Measurements from ENCODE around the gene TLE1. TPM values are rescaled to one million over a fixed set of nuclear protein-coding genes. Genes with fewer than 3 reads are reported as not detected.

Gene TLE1
- total RNA-seq, 1 donor from 2014 or later, result 16.3 TPM

DNA sequence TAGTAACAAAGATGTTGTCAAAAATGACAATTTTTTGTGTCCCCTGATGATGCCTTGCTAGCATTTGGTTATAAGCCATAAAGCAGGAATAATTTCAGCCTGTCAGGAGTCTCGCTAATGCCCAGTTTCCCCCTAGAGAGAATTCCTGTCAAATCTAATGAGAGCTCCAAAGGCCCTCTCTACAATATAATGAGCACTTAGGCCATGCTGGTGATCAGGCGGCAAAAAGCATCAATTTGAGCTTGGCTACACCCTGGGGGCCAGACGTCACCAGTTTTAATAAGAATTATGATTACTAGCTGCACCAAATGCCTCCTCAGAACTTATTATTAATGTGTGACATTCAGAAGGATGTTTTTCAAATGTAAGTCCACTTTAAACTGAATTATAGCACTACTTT, 6.1 kb downstream of the TLE1 start:
- Mint-ChIP-seq H3K27ac (no peak overlapping the region), H3K27me3 (no peaks in the 10 kb centered on the region), H3K4me1 (peaks cover 12% of the 10 kb centered on the region), H3K36me3 (ENCODE audit: low read depth) (peaks cover 39% of the 10 kb centered on the region), H3K4me3 (no peak overlapping the region), H3K9me3 (no peaks in the 10 kb centered on the region)
- TF ChIP-seq, protein P1, sequence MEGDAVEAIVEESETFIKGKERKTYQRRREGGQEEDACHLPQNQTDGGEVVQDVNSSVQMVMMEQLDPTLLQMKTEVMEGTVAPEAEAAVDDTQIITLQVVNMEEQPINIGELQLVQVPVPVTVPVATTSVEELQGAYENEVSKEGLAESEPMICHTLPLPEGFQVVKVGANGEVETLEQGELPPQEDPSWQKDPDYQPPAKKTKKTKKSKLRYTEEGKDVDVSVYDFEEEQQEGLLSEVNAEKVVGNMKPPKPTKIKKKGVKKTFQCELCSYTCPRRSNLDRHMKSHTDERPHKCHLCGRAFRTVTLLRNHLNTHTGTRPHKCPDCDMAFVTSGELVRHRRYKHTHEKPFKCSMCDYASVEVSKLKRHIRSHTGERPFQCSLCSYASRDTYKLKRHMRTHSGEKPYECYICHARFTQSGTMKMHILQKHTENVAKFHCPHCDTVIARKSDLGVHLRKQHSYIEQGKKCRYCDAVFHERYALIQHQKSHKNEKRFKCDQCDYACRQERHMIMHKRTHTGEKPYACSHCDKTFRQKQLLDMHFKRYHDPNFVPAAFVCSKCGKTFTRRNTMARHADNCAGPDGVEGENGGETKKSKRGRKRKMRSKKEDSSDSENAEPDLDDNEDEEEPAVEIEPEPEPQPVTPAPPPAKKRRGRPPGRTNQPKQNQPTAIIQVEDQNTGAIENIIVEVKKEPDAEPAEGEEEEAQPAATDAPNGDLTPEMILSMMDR (IDR thresholded peaks at IDR 0.05), result no peak
- CTCF ChIA-PET, result interaction anchor here (0.7 to 9.3 kb wide), 4 partner anchors 10 to 160 kb away, joined by 3 to 128 read pairs (median 3); no protein-coding TSS in a partner anchor
- ATAC-seq (ENCODE audit: low read depth) (no peak), DNase-seq (no peak)
- POLR2A ChIA-PET, result interaction anchor here (0.6 to 1.5 kb wide), 3 partner anchors 28 to 118 kb away, joined by 4 to 5 read pairs (median 5); no protein-coding TSS in a partner anchor
- intact Hi-C loops (cut with micrococcal nuclease), result no loop called here

DNA sequence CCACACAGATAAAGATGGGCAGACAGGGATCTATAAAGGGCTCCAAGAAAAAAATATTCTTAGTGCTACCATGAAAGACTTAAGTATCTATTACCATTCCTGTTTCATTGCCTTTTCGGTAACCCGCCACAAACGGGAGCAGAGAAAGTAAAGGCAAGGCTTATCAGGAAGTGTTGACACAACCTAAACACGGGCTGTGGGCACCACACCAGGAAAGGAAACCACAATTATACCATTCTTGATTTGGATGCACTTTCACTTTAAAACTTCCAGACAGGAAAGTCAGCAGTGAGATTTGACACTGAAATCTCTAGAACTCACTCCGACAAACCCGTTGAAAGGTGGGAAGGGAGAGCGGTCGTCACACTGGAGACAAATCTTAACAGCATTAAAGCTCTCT, 6.5 kb downstream of the TLE1 start:
- ChIA-PET POLR2A (interaction anchor here (1.3 to 1.5 kb wide), 2 partner anchors 27 to 29 kb away, joined by 4 to 5 read pairs; no protein-coding TSS in a partner anchor), CTCF (interaction anchor here (1.1 to 9.3 kb wide), 3 partner anchors 9 to 160 kb away, joined by 3 to 128 read pairs (median 3); no protein-coding TSS in a partner anchor)
- ATAC-seq (ENCODE audit: low read depth), result no peak
- no peak overlapping the region for H3K27ac Mint-ChIP-seq
- intact Hi-C loops (cut with micrococcal nuclease), result no loop called here
- no peak for DNase-seq
- H3K36me3 Mint-ChIP-seq (ENCODE audit: low read depth), result peaks cover 42% of the 10 kb centered on the region
- no peak overlapping the region for H3K4me3 Mint-ChIP-seq
- H3K27me3 Mint-ChIP-seq, result no peaks in the 10 kb centered on the region
- H3K4me1 Mint-ChIP-seq, result peaks cover 15% of the 10 kb centered on the region
- H3K9me3 Mint-ChIP-seq, result no peaks in the 10 kb centered on the region
- TF ChIP-seq, protein P1 (IDR thresholded peaks at IDR 0.05), result no peak

DNA sequence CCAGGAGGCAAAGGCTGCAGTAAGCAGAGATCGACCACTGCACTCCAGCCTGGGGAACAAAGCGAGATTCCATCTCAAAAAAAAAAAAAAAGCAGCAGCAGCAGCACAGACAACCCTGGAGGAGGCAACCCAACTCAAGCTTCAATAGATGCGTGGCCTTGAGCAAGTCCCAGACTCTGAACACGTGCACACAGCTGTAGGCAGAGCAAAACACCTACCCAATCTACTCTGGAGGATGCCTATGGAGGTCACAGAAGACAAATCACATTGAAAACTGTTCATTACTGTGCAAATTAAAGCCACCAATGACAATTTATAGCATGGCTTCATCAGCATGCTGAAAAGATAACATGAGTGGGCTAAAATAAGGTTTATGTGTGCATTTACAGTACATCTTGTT, 7.2 kb downstream of the TLE1 start:
- intact Hi-C loops (cut with micrococcal nuclease), result no loop called here
- Mint-ChIP-seq H3K4me1 (peaks cover 17% of the 10 kb centered on the region), H3K27ac (no peak overlapping the region), H3K27me3 (no peaks in the 10 kb centered on the region), H3K9me3 (no peaks in the 10 kb centered on the region), H3K36me3 (ENCODE audit: low read depth) (peaks cover 44% of the 10 kb centered on the region), H3K4me3 (no peak overlapping the region)
- DNase-seq, result no peak
- ATAC-seq (ENCODE audit: low read depth), result no peak
- CTCF ChIA-PET, result interaction anchor here (0.6 to 1.5 kb wide), 2 partner anchors 9 to 926 kb away, joined by 3 read pairs; no protein-coding TSS in a partner anchor
- POLR2A ChIA-PET, result no interaction called here
- TF ChIP-seq, protein P1 (IDR thresholded peaks at IDR 0.05), result no peak

DNA sequence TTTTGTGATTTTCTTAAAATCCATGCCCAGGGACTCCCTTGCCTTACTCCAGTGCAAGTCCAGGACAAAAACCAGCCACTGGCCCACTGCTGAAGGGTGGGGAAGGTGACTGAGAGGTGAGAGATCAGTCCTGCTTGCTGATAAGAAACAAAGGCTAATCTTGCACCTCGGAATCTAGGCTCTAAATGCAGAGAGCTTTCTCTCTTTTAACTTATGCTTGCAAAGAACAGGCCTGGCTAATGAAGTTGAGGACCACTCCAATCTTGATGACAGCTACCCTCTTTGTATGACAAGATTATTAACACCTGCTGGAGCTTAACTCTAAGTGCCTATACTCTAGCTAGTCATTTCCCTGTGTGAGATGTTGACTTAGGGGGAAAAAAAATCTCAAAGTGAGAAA, 8.8 kb downstream of the TLE1 start:
- Mint-ChIP-seq H3K4me3 (no peak overlapping the region), H3K27ac (no peak overlapping the region), H3K27me3 (no peaks in the 10 kb centered on the region), H3K4me1 (peaks cover 25% of the 10 kb centered on the region), H3K9me3 (no peaks in the 10 kb centered on the region), H3K36me3 (ENCODE audit: low read depth) (peaks cover 51% of the 10 kb centered on the region)
- intact Hi-C loops (cut with micrococcal nuclease), result no loop called here
- ATAC-seq (ENCODE audit: low read depth) (no peak), DNase-seq (no peak)
- POLR2A ChIA-PET, result interaction anchor here (0.5 kb wide), 1 partner anchor 9 kb away, joined by 3 read pairs; the partner anchor contains the start of gene TLE1
- TF ChIP-seq, protein P1 (IDR thresholded peaks at IDR 0.05), result no peak
- CTCF ChIA-PET, result no interaction called here

DNA sequence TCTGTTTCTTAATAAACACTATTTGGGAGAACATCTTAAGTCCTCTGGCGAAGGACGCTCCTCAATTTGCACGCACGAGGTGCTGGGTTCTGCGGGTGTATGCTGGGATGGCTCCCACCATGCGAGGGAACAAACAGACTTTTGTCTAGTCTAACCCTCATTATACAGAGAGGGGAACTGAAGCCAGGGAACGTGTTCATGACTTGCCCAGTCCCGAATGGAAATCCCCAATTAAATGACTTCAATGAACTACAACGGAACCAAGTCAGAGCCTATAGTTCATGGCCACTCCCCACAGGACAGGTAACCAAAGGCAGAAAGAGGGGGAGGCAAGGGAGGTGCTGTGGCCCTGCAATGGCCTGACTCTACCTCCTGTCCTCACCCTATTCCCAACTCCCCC, 9.3 kb downstream of the TLE1 start:
- POLR2A ChIA-PET, result no interaction called here
- CTCF ChIA-PET, result no interaction called here
- no peaks in the 10 kb centered on the region for H3K9me3 Mint-ChIP-seq
- peaks cover 53% of the 10 kb centered on the region for H3K36me3 Mint-ChIP-seq (ENCODE audit: low read depth)
- no peaks in the 10 kb centered on the region for H3K27me3 Mint-ChIP-seq
- TF ChIP-seq, protein P1 (IDR thresholded peaks at IDR 0.05), result no peak
- no peak overlapping the region for H3K27ac Mint-ChIP-seq
- intact Hi-C loops (cut with micrococcal nuclease), result no loop called here
- no peak for ATAC-seq (ENCODE audit: low read depth)
- peaks cover 28% of the 10 kb centered on the region for H3K4me1 Mint-ChIP-seq
- H3K4me3 Mint-ChIP-seq, result no peak overlapping the region
- no peak for DNase-seq

Data from activated B cell treated with CpG ODN at 0.5 μM for 24 hours (primary cell).